Breast epithelium (tissue), 4 donors: ENCODE measurements around the gene CEBPB. TPM values are rescaled to one million over a fixed set of nuclear protein-coding genes. Genes with fewer than 3 reads are reported as not detected.
"Not testable (repeated sequence)": the region's sequence is repeated elsewhere in the genome, so short reads cannot be mapped to it uniquely, and the experiment has no call there.

ENCODE experiments used
- DNase-seq, 2 donors: peaks; one replicate each; pipeline ENCODE4 v3.0.0-alpha.2; 2019; ENCODE audit warnings: low spot score in 2 of 2
- H3K27ac ChIP-seq, 2 donors: fragments of 200-600 bp; sonication (generic) in 1 of 2; one replicate each; pipeline ENCODE4 v1.5.1; 2016 to 2019; ENCODE audit warnings: mild to moderate bottlenecking in 1 of 2
- H3K27me3 ChIP-seq, 2 donors: fragments of 200-600 bp; sonication (generic) in 1 of 2; one replicate each; pipeline versions ENCODE4 v1.5.1 to v1.6.0; 2017 to 2019; ENCODE audit warnings: control low read depth in 1 of 2, mild to moderate bottlenecking in 1 of 2
- H3K36me3 ChIP-seq: fragments of 200-600 bp; one replicate; pipeline ENCODE4 v1.5.1; 2019
- H3K4me1 ChIP-seq, 2 donors: fragments of 200-600 bp; sonication (generic); one replicate each; pipeline ENCODE4 v1.5.1; 2016 to 2019; ENCODE audit warnings: control low read depth in 1 of 2
- H3K4me3 ChIP-seq, 3 donors: fragments of 200-600 bp; sonication (generic); 1 replicate in 2 of 3; 2 replicates in 1 of 3; pipeline ENCODE4 v1.5.1; 2016 to 2019; ENCODE audit warnings: mild to moderate bottlenecking in 3 of 3, moderate library complexity in 2 of 3
- H3K9me3 ChIP-seq, 2 donors: fragments of 200-600 bp; sonication (generic) in 1 of 2; one replicate each; pipeline ENCODE4 v1.5.1; 2016 to 2019; ENCODE audit warnings: control low read depth in 1 of 2
- POLR2A ChIP-seq: fragments of 450-650 bp; IDR thresholded peaks from one replicate; pipeline ENCODE4 v1.6.1; 2016; ENCODE audit warnings: antibody characterized with exemption, mild to moderate bottlenecking, moderate library complexity
- POLR2AphosphoS5 ChIP-seq, 3 donors: sonication (generic); formaldehyde crosslinking; IDR thresholded peaks; one replicate each; pipeline ENCODE4 v1.6.1; 2017; ENCODE audit warnings: antibody characterized with exemption in 3 of 3
- intact Hi-C: fragments of 100-400 bp; cut with DNase I; formaldehyde crosslinking; loops from one replicate; pipeline ENCODE4 v1.15.1; 2023; ENCODE audit warnings: low total_unique reads
- total RNA-seq, 3 donors: library from RNA; depleted of rRNA; stranded (reverse); fragments of >200 nt; gene quantifications; one replicate each; pipeline ENCODE4 v1.1.0, GENCODE V29; 2016
- TF ChIP-seq, protein P1 (sequence below), 3 donors: fragments of 450-650 bp; IDR thresholded peaks; one replicate each; pipeline ENCODE4 v1.5.1; 2016 to 2017; ENCODE audit warnings: antibody characterized with exemption in 3 of 3, mild to moderate bottlenecking in 3 of 3, moderate library complexity in 3 of 3

The CEBPB gene
- total RNA-seq, 3 donors from 2014 or later: 137 to 177 (median 149) TPM

DNA sequence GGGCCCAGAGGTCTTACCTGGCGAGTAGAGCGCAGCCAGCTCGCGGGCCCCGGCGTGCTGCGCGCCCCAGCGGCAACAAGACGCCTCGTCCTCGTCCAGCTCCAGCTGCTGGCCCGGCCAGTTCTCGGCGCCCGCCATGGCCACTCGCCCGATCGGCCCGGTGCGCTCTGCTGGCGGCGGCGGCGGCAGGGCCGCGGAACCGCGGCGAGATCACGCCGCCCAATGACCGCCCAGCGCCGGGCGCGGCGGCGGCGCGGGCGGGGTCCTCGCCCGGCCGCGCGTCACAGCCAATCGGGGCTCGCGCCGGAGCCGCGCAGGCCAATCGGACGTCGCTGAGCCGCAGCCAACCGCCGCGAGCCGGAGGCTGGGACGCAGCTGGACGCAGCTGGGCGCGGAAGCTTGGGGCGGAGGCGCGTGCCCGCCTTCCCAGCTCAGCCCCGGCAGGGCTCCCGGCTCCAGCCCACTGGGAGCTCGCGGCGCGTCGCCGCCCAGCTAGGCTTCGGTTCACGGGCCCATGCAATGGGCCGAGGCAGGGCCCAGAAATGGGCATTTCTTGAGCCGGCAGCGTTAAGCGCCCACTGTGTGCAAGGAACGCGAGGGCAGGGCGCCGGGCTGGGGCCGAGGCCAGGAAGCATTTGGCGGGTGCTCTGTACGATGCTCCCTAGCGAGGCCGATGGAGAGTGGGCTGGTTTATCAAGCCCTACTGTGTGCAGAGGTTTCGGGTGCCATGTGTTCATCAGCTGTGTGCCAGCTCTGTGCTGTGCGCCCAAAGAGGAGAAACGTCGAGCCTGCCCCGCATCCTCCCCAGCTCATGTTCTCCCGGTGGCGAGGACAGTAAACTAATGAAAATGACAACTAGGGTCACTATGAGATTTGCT lies 36.9 kb upstream of the CEBPB start, which contains the start of gene PEDS1:
Gene PEDS1 (minus strand): TSS at position 224 of the 878 bp plus-strand sequence. CDS start 86 bp downstream, at position 138.
- H3K4me3 ChIP-seq: peak within 1 kb of the TSS; percentile 82 to 95 (median 89)
- no peaks in the 10 kb centered on the region for H3K27me3 ChIP-seq
- H3K9me3 ChIP-seq: no peaks in the 10 kb centered on the region
- intact Hi-C loops: no loop called here
- peak within 1 kb of the TSS; percentile 83 to 90 for H3K27ac ChIP-seq
- TF ChIP-seq POLR2AphosphoS5 (IDR thresholded peaks at IDR 0.05) (peak in 2 of 3 donors; percentile 45 to 62), POLR2A (peak; percentile 26)
- TF ChIP-seq, protein P1, sequence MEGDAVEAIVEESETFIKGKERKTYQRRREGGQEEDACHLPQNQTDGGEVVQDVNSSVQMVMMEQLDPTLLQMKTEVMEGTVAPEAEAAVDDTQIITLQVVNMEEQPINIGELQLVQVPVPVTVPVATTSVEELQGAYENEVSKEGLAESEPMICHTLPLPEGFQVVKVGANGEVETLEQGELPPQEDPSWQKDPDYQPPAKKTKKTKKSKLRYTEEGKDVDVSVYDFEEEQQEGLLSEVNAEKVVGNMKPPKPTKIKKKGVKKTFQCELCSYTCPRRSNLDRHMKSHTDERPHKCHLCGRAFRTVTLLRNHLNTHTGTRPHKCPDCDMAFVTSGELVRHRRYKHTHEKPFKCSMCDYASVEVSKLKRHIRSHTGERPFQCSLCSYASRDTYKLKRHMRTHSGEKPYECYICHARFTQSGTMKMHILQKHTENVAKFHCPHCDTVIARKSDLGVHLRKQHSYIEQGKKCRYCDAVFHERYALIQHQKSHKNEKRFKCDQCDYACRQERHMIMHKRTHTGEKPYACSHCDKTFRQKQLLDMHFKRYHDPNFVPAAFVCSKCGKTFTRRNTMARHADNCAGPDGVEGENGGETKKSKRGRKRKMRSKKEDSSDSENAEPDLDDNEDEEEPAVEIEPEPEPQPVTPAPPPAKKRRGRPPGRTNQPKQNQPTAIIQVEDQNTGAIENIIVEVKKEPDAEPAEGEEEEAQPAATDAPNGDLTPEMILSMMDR (IDR thresholded peaks at IDR 0.05): no peak
- no peaks in the 10 kb centered on the region for H3K36me3 ChIP-seq
- peak; percentile 86 to 90 for DNase-seq
- peaks cover 5 to 12% of the 10 kb centered on the region in 2 donors for H3K4me1 ChIP-seq

DNA sequence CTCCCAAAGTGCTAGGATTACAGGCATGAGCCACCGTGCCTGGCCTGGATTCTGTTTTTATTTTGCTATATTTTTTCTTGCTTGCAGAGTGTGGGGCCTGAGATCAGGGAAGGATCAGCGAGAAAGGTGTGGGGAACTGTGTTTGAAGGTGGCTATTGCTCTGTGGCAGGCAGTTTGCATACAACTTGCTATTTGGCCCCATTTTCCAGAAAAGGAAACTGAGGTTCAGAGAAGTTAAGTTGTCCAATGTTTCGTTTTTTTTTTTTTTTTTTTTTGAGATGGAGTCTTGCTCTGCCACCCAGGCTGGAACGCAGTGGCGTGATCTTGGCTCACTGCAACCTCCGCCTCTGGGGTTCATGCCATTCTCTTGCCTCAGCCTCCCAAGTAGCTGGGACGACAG lies 29.1 kb upstream of the CEBPB start:
- H3K4me3 ChIP-seq, H3K27me3 ChIP-seq, intact Hi-C loops, H3K9me3 ChIP-seq, H3K27ac ChIP-seq, H3K4me1 ChIP-seq, DNase-seq, H3K36me3 ChIP-seq: not testable (repeated sequence)

DNA sequence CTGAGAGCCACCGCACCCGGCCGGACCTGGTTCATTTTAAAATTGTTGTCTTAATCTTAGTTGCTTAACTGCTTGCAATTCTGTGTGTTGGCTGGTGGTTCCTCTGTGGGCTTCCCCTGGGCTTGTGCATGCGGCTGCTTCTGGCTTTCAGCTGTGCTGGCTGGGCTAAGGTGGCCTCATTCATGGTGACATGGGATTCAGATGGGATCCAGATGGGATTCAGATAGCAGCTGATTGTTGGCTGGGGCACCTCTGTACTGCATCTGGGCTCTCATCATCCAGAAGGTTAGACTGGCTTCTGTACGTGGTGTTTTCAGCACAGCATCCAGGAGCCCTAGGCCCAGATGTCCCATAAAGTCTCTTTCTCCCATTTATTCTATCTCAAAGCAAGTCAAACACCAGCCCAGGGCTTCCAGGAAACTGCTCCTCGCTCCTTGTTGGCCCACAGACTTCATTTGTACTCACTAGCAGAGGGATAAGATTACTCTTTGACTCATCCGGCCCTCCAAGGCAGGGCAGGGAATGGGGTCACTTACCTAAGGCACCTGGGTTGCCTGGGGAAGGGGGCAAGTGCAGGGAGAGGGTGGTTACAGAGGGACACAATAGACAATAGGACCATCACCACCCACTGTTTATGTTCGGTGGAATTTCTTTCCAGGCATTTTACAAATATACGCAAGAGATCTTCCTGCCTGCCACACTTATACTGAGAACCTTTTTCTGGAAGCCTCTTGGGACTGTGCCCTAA lies 26.9 kb upstream of the CEBPB start:
- no peaks in the 10 kb centered on the region for H3K9me3 ChIP-seq
- H3K27ac ChIP-seq: peak overlapping the region; percentile 82 to 90
- TF ChIP-seq POLR2AphosphoS5 (IDR thresholded peaks at IDR 0.05) (peak in 1 of 3 donors; percentile 36), POLR2A (no peak)
- H3K27me3 ChIP-seq: no peaks in the 10 kb centered on the region
- no peak overlapping the region for H3K4me3 ChIP-seq
- peaks cover 2 to 4% of the 10 kb centered on the region in 2 donors for H3K4me1 ChIP-seq
- intact Hi-C loops: no loop called here
- H3K36me3 ChIP-seq: no peaks in the 10 kb centered on the region
- DNase-seq: no peak

GRCh38 chr20:50165684-50166554 lies 24.7 kb upstream of the CEBPB start:
- no peaks in the 10 kb centered on the region for H3K27me3 ChIP-seq
- H3K36me3 ChIP-seq: no peaks in the 10 kb centered on the region
- H3K4me3 ChIP-seq: peak overlapping the region; percentile 9 to 60 (median 35)
- intact Hi-C loops: loop anchor here (5.0 kb wide), 1 partner anchor 44 kb away; no protein-coding TSS in a partner anchor
- no peaks in the 10 kb centered on the region for H3K9me3 ChIP-seq
- TF ChIP-seq, protein P1 (IDR thresholded peaks at IDR 0.05): no peak
- TF ChIP-seq POLR2A (no peak), POLR2AphosphoS5 (IDR thresholded peaks at IDR 0.05) (peak; percentile 81 to 94 (median 82))
- peaks cover 2 to 4% of the 10 kb centered on the region in 2 donors for H3K4me1 ChIP-seq
- DNase-seq: peak; percentile 95 to 99
- peak overlapping the region; percentile 90 to 93 for H3K27ac ChIP-seq

DNA sequence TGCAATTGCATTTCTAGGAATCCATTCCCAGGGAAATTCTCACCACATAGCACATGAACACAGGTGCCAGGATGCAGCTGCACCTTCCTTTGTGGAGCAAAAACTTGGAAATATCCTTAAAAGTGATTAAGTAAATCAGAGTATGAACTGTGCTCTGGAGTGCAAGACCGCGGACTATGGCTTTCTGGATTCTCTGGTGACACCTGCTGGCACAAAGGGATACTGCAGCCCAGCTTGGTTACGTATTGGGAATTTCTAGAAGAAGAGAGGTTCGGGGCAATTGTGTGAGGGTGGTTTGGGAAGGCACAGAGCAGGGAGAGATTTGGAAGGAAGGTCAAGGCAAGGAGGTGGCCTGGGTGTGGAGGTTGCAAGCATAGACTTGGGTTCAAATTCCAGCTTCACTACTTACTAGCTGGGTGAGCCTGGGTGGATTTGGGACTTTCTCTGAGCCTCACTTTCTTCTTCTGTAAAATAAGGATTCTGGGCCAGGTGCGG lies 21.3 kb upstream of the CEBPB start:
- no peak overlapping the region for H3K4me3 ChIP-seq
- no peak overlapping the region for H3K27ac ChIP-seq
- peak; percentile 61 to 82 for DNase-seq
- peaks cover 4 to 8% of the 10 kb centered on the region in 2 donors for H3K4me1 ChIP-seq
- TF ChIP-seq POLR2A: no peak
- TF ChIP-seq, protein P1 (IDR thresholded peaks at IDR 0.05): peak; percentile 87 to 96 (median 92)
- no peaks in the 10 kb centered on the region for H3K36me3 ChIP-seq
- intact Hi-C loops: loop anchor here (5.0 kb wide), 1 partner anchor 47 kb away; no protein-coding TSS in a partner anchor
- H3K9me3 ChIP-seq: no peaks in the 10 kb centered on the region
- H3K27me3 ChIP-seq: no peaks in the 10 kb centered on the region
